ENCODE data around the gene RASSF3.

GRCh38 chr12:64707362-64707761 is 97.1 kb downstream of the RASSF3 start:
- TF ChIP-seq POLR2A (IDR thresholded peaks at IDR 0.05) (no peak), CTCF (IDR thresholded peaks at IDR 0.05) (no peak)

All from heart left ventricle (tissue), 13 donors.